ENCODE results near the gene NLE1.
"Not testable (repeated sequence)": the region's sequence is repeated elsewhere in the genome, so short reads cannot be mapped to it uniquely, and the experiment has no call there.

NLE1 gene

GRCh38 chr17:35141681-35142466 is at the start of gene NLE1:
Gene NLE1 (minus strand): TSS chr17:35142303. CDS start chr17:35142275, 28 bp downstream.
- peak; percentile 77 for DNase-seq (ENCODE audit: low read depth)

DNA sequence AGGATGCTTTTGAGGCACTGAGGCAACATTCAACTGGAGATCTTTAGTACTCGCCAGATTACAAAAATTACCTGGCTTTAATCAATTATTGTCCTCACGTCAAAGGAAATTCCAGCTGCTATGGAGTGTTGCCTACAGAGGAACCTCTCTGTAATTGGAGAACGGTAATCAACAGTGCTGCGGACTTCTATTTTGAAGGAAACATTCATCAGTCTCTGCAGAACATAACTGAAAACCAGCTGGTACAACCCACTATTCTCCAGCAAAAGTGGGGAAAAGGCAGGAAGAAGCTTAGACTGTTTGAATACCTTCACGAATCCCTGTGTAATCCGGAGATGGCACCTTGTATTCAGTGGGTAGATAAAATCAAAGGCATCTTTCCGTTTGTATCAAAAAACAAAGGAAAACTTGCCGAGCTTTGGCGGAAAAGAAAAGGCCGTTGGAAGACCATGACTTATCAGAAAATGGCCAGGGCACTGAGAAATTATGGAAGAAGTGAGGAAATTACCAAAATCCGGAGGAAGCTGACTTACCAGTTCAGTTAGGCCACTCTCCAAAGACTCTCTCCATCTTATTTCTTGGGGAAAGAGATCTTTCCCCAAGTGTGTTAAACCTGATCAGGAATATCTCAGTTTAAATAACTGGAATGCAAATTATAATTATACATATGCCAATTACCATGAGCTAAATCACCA is 49.0 kb upstream of the NLE1 start:
- DNase-seq (ENCODE audit: low read depth), result no peak

DNA sequence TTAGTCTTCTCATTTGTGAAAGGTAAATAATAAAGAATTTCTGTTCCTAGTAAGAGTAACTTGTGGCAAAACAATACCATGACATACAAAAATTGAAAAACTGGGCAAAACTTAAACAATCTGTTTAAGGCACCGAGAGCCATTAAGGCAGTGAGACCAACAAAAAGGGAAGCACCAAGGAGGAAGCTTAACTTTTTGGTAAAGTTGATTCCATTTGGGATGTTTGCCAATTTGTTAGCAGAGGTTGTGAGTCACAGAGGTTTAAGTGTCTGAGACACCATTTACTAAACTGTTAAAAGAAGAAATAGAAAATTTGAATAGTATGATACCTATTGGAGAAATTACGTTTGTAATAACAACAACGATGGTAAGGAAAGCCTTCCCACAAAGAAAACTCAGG is 47.2 kb upstream of the NLE1 start:
- no peak for DNase-seq (ENCODE audit: low read depth)

GRCh38 chr17:35188111-35188510 is 46.0 kb upstream of the NLE1 start:
- DNase-seq (ENCODE audit: low read depth), result no peak

DNA sequence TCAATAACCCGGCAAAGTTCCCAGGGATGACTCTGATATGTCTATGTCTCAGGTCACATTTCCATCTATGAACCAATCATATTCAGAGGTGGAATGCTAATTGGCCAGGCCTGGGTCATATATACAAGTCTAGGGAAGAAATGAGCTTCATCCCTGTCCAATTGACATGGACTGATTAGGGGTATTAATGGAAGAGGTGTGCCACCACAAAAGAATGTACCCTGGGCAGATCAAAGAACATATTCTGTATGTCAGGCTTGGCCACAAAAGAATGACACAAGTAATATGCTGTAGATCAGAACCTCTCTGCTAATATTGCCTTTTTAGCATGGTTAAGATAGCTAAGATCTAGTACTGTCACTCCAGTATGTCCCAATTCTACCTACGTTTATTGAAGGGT is 45.4 kb upstream of the NLE1 start:
- DNase-seq (ENCODE audit: low read depth), result no peak

- no peak for DNase-seq (ENCODE audit: low read depth)
Observed at GRCh38 chr17:35185849-35186248, 43.7 kb upstream of the NLE1 start.

GRCh38 chr17:35184274-35184673 is 42.2 kb upstream of the NLE1 start:
- no peak for DNase-seq (ENCODE audit: low read depth)

GRCh38 chr17:35183332-35183731 is 41.2 kb upstream of the NLE1 start:
- no peak for DNase-seq (ENCODE audit: low read depth)

- not testable (repeated sequence) for DNase-seq (ENCODE audit: low read depth)
Observed at GRCh38 chr17:35179379-35179778, 37.3 kb upstream of the NLE1 start.

DNA sequence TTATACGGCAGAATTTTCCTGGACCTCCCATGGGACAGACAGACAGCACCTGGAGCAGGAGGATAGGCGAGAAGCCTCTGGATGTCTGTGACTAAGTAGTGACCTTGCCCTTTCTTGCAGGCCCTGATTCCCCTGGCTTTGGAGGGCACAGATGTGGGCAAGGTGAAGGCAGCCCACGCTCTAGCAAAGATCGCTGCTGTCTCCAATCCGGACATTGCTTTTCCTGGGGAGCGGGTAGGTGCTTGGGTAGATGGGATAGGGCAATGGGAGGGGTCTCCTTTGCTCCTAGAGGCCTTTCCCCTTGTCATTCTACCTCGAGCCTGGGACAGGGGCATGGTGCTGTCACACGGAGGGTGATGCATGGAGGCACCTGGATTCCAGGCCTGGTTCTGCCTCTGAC is 34.8 kb upstream of the NLE1 start:
- DNase-seq (ENCODE audit: low read depth), result no peak

DNA sequence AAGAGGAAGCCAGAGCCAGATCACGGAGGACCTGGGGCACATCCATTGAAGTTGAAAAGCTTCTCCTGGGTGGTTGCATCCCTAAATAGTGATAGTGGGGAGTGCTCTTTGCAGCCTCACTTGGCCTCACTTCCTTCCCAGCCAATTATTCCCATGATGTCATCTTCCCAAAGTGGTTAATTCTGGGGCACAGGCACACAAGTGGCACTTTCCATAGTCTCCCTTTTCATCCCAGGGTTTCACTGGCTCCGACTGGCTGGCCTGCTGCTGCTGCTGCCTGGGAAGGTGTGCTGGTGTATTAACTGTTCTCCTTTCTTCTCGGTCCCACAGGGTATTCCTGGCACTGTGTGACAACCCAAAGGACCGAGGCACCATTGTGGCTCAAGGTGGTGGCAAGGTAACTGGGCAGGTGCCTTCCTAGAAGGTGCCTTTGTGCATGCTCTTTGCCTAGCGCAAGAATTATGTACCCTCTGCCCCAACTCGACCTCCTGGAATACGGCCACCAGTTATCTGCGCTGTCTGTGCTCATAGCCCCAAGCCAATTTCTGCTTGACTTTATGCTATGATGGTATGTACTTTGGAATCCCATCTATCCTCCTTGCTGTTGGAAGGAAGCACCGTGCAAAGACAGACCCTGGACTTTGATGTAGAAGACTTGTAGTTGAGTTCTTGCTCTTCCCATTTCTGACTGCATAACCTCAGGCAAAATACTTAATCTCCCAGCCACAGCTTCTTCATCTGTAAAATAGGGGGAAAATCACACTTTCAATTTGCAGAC is 33.7 kb upstream of the NLE1 start:
- DNase-seq (ENCODE audit: low read depth), result no peak

DNA sequence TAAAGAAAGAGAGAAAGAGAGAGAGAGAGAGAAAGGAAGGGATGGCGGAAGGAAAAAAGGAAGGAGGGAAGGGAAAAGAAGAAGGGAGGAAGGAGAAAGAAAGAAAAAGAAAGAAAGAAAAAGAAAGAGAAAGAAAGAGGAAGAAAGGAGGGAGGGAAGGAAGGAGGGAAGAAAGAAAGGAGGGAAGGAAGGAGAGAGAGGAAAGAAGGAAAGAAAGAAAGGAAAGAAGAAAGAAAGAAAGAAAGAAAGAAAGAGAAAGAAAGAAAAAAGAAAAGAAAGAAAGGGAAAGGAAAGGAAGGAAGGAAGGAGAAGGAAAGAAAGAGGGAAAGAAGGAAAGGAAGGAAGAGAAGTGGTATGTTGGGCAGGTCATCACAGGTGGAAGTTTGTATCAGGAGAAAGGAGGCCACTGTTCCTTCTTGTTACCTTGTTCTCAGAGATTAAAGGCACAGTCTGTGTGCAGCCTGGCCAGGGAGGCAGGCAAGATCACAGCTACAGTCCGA is 32.8 kb upstream of the NLE1 start:
- DNase-seq (ENCODE audit: low read depth), result no peak

- not testable (repeated sequence) for DNase-seq (ENCODE audit: low read depth)
Observed at GRCh38 chr17:35172321-35172720, 30.2 kb upstream of the NLE1 start.

DNA sequence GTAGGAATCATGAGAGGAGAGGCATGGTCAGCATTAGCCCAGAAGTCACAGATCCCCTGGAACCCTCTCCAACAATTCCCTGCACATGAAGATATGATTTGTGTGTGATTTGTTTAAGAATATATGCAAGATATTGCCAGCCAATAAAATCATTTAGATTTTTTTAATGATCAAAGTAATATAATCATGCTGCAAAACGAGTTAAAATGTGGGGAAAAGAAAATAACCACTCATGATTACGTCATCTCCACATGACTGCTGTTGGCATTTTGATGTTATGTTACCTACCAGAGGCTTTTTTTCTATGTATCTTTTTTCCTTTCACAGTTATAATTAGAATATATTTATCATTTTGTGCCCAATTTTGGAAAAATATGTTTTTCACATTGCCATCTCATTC is 29.7 kb upstream of the NLE1 start:
- no peak for DNase-seq (ENCODE audit: low read depth)

DNA sequence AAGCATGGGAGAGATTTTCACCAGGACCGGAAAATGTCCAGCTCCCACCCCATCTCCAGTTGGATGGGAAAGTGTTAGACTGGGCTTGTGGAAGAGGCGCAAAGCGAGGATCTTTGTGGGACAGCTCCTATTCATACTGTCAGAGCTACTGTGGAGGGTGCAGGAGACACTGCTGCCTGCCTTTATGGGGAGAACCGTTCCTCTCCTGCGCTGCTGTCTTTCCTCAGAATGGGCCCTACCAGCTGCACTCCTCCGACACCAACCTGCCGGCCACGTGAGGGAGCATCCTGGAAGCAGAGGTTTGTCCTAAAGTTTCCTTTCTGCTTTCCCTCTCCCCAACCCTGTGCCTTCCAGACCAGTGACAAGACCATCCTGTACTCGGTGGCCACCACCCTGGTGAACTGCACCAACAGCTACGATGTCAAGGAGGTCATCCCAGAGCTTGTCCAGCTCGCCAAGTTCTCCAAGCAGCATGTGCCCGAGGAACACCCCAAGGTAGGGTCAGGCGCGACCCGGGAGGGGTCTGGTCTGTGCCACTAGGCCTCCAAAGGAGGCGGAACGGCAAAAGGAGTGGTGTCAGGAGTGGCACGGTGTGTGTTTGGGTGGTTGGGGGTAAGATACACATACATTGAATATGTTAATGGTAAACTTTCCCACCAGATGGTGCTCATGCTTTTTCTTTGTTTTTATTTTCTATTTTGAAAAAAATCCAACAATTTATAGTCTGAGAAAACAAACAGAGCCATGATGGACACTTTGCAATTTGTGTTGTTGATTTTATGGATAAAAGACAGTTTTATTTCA is 29.1 kb upstream of the NLE1 start:
- no peak for DNase-seq (ENCODE audit: low read depth)

GRCh38 chr17:35169835-35170363 is 27.8 kb upstream of the NLE1 start:
- DNase-seq (ENCODE audit: low read depth), result no peak

- no peak for DNase-seq (ENCODE audit: low read depth)
Observed at GRCh38 chr17:35167666-35168065, 25.6 kb upstream of the NLE1 start.

GRCh38 chr17:35167046-35167445 is 24.9 kb upstream of the NLE1 start:
- DNase-seq (ENCODE audit: low read depth), result no peak

GRCh38 chr17:35166526-35166925 is 24.4 kb upstream of the NLE1 start:
- DNase-seq (ENCODE audit: low read depth), result no peak

GRCh38 chr17:35164716-35165115 is 22.6 kb upstream of the NLE1 start:
- DNase-seq (ENCODE audit: low read depth), result no peak

- DNase-seq (ENCODE audit: low read depth), result no peak
Observed at GRCh38 chr17:35163886-35164285, 21.8 kb upstream of the NLE1 start.

- DNase-seq (ENCODE audit: low read depth), result no peak
Observed at GRCh38 chr17:35162755-35163154, 20.7 kb upstream of the NLE1 start.
